CD14-positive monocyte (primary cell): ENCODE results near the gene ABHD12. TPM values are rescaled to one million over a fixed set of nuclear protein-coding genes. Genes with fewer than 3 reads are reported as not detected.
A peak's percentile ranks its signal among the peaks of the same experiment; 100 is the strongest.

Source experiments
- DNase-seq, 3 donors: peaks; one replicate each; pipeline ENCODE4 v3.0.0-alpha.2; 2011 to 2022
- H2AFZ ChIP-seq: 2 replicates; pipeline ENCODE4 v1.6.0; 2012; ENCODE audit warnings: mild to moderate bottlenecking, low read depth, low read length, inconsistent platforms; ENCODE audit not compliant: insufficient read depth, poor library complexity, severe bottlenecking
- H3K27ac ChIP-seq, 2 donors: 1 replicate in 1 of 2; 2 replicates in 1 of 2; pipeline ENCODE4 v1.5.1; 2012 to 2013; ENCODE audit warnings: low read length in 2 of 2, control low read depth in 1 of 2, inconsistent platforms in 1 of 2, low read depth in 1 of 2, mild to moderate bottlenecking in 1 of 2
- H3K27me3 ChIP-seq, 2 donors: one replicate each; pipeline versions ENCODE4 v1.6.0 to v1.6.1; 2011 to 2013; ENCODE audit warnings: low read length in 2 of 2; ENCODE audit not compliant: control insufficient read depth in 2 of 2, insufficient read depth in 2 of 2
- H3K36me3 ChIP-seq, 2 donors: replicated peaks in 1 of 2; 1 replicate in 1 of 2; 2 replicates in 1 of 2; pipeline versions ENCODE4 v1.5.1 to v1.6.1; 2012 to 2013; ENCODE audit warnings: low read length in 2 of 2, control low read depth in 1 of 2, inconsistent platforms in 1 of 2, mild to moderate bottlenecking in 1 of 2; ENCODE audit not compliant: insufficient read depth in 2 of 2, control insufficient read depth in 1 of 2
- H3K4me1 ChIP-seq, 2 donors: 1 replicate in 1 of 2; 2 replicates in 1 of 2; pipeline versions ENCODE4 v1.5.1 to v1.6.1; 2012 to 2013; ENCODE audit warnings: low read length in 2 of 2, control low read depth in 1 of 2, inconsistent platforms in 1 of 2, mild to moderate bottlenecking in 1 of 2, moderate library complexity in 1 of 2; ENCODE audit not compliant: insufficient read depth in 2 of 2, control insufficient read depth in 1 of 2
- H3K4me2 ChIP-seq: replicated peaks from 2 replicates; pipeline ENCODE3; 2012; ENCODE audit warnings: low read length, moderate library complexity, mild to moderate bottlenecking; ENCODE audit not compliant: poor library complexity, severe bottlenecking; ENCODE audit errors: extremely low read depth
- H3K4me3 ChIP-seq, 3 experiments: fragments of 200-600 bp in 1 of 3; sonication (generic) in 1 of 3; replicated peaks in 1 of 3; 1 replicate in 2 of 3; 2 replicates in 1 of 3; pipeline ENCODE4 v1.5.1; 2011 to 2013; ENCODE audit warnings: low read length in 3 of 3, mild to moderate bottlenecking in 3 of 3, control low read depth in 2 of 3, low read depth in 2 of 3, inconsistent platforms in 1 of 3, moderate library complexity in 1 of 3
- H3K79me2 ChIP-seq: 2 replicates; pipeline ENCODE4 v1.6.0; 2012; ENCODE audit warnings: mild to moderate bottlenecking, control low read depth, inconsistent platforms, low read length, moderate library complexity; ENCODE audit not compliant: insufficient read depth
- H3K9ac ChIP-seq: 2 replicates; pipeline ENCODE4 v1.6.0; 2017; ENCODE audit warnings: low read length, mild to moderate bottlenecking; ENCODE audit not compliant: insufficient read depth, poor library complexity, severe bottlenecking
- H3K9me3 ChIP-seq, 2 donors: replicated peaks in 1 of 2; 1 replicate in 1 of 2; 2 replicates in 1 of 2; pipeline versions ENCODE4 v1.5.1 to v1.6.1; 2012 to 2013; ENCODE audit warnings: low read length in 2 of 2, control low read depth in 1 of 2; ENCODE audit not compliant: control insufficient read depth in 1 of 2, insufficient read depth in 1 of 2
- H4K20me1 ChIP-seq: 2 replicates; pipeline ENCODE4 v1.6.0; 2012; ENCODE audit warnings: mild to moderate bottlenecking, low read length, control low read depth, moderate library complexity; ENCODE audit not compliant: insufficient read depth
- H3K27ac Mint-ChIP-seq, 7 donors: one replicate each; pipeline ENCODE4 v1.8.0; 2020; ENCODE audit warnings: mild to moderate bottlenecking in 7 of 7, mixed read lengths in 7 of 7, moderate library complexity in 6 of 7, inconsistent platforms in 2 of 7
- H3K27me3 Mint-ChIP-seq, 3 donors: one replicate each; pipeline ENCODE4 v1.8.0; 2021 to 2022; ENCODE audit warnings: low read depth in 3 of 3, mild to moderate bottlenecking in 3 of 3, mixed read lengths in 3 of 3, moderate library complexity in 3 of 3, inconsistent platforms in 1 of 3
- H3K36me3 Mint-ChIP-seq, 2 donors: one replicate each; pipeline ENCODE4 v1.8.0; 2020; ENCODE audit warnings: mixed read lengths in 2 of 2, inconsistent platforms in 1 of 2, mild to moderate bottlenecking in 1 of 2
- H3K4me1 Mint-ChIP-seq: one replicate; pipeline ENCODE4 v1.8.0; 2020; ENCODE audit warnings: mild to moderate bottlenecking, mixed read lengths
- H3K4me3 Mint-ChIP-seq, 2 donors: one replicate each; pipeline ENCODE4 v1.8.0; 2020; ENCODE audit warnings: mild to moderate bottlenecking in 2 of 2, mixed read lengths in 2 of 2, moderate library complexity in 1 of 2
- H3K9me3 Mint-ChIP-seq, 7 donors: one replicate each; pipeline ENCODE4 v1.8.0; 2020 to 2022; ENCODE audit warnings: mixed read lengths in 7 of 7, mild to moderate bottlenecking in 6 of 7, moderate library complexity in 6 of 7, inconsistent platforms in 2 of 7
- WGBS: methylation state at CpG from one replicate; pipeline ENCODE4 v1.1.5; 2013; ENCODE audit warnings: missing lambda C conversion rate; ENCODE audit not compliant: insufficient coverage; 5-methylcytosine and 5-hydroxymethylcytosine counted together
- intact Hi-C, 2 donors: fragments of 100-400 bp; cut with micrococcal nuclease; formaldehyde crosslinking; loops; one replicate each; pipeline versions ENCODE4 v1.15.0 to v1.15.1; 2023
- polyA plus RNA-seq, 3 donors: library from polyadenylated mRNA; depleted of rRNA in 1 of 3; unstranded in 2 of 3; stranded (reverse) in 1 of 3; fragments of 300-500 nt in 2 of 3; fragments of >200 nt in 1 of 3; fragmentation: Illumina TruSeq in 2 of 3; gene quantifications; 1 replicate in 2 of 3; 2 replicates in 1 of 3; pipeline ENCODE4 v1.2.3, GENCODE V29; 2012 to 2021
- TF ChIP-seq, protein P1 (sequence below): fragments of 200-600 bp; IDR thresholded peaks from one replicate; pipeline ENCODE4 v1.8.0; 2022; ENCODE audit warnings: antibody characterized with exemption, mild to moderate bottlenecking

Gene ABHD12
- polyA plus RNA-seq, 3 donors = 20.3 to 34.5 (median 32.1) TPM

DNA sequence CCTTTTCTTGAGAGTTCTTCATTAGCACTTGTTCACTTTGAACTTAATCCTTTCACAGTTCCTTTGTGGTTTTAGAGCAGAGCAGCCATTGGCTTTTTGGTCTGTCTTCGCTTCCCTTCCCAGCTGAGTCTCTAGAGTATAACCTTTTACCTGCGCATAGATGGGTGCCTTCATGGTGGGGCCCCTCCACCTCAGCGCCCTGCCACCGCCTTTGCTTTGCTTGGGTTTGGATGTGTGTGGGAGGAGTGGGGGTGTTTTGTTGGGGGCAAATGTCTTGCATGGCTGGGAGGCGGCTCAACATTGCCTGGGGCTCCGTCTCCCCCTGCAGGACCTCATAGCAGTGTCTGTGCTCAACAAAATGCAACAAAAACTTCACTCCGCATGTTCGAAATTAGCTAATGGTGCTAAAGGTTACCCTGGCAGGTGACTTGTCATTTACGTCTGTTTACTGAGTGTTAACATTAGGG lies 130.8 kb downstream of the ABHD12 start:
- TF ChIP-seq, protein P1, sequence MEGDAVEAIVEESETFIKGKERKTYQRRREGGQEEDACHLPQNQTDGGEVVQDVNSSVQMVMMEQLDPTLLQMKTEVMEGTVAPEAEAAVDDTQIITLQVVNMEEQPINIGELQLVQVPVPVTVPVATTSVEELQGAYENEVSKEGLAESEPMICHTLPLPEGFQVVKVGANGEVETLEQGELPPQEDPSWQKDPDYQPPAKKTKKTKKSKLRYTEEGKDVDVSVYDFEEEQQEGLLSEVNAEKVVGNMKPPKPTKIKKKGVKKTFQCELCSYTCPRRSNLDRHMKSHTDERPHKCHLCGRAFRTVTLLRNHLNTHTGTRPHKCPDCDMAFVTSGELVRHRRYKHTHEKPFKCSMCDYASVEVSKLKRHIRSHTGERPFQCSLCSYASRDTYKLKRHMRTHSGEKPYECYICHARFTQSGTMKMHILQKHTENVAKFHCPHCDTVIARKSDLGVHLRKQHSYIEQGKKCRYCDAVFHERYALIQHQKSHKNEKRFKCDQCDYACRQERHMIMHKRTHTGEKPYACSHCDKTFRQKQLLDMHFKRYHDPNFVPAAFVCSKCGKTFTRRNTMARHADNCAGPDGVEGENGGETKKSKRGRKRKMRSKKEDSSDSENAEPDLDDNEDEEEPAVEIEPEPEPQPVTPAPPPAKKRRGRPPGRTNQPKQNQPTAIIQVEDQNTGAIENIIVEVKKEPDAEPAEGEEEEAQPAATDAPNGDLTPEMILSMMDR = no peak
- Histone ChIP-seq H4K20me1 (peaks cover 48% of the 10 kb centered on the region), H3K4me2 (no peak overlapping the region), H2AFZ (no peak overlapping the region), H3K9me3 (no peaks in the 10 kb centered on the region), H3K4me3 (no peak overlapping the region), H3K36me3 (peaks cover 25 to 41% of the 10 kb centered on the region in 2 donors), H3K4me1 (no peaks in the 10 kb centered on the region), H3K27ac (no peak overlapping the region), H3K27me3 (no peaks in the 10 kb centered on the region), H3K79me2 (peaks cover 38% of the 10 kb centered on the region), H3K9ac (no peak overlapping the region)
- Mint-ChIP-seq H3K27ac (peak overlapping the region in 1 of 7 donors; percentile 57), H3K4me3 (no peak overlapping the region), H3K4me1 (peaks cover 2% of the 10 kb centered on the region), H3K27me3 (no peaks in the 10 kb centered on the region), H3K36me3 (peaks cover 37 to 58% of the 10 kb centered on the region in 2 donors), H3K9me3 (peaks cover 2 to 14% (median 6%) of the 10 kb centered on the region in 7 donors)
- no peak for DNase-seq
- intact Hi-C loops = no loop called here
- 100% methylated on average over 3 of the region's 9 CpGs for WGBS

DNA sequence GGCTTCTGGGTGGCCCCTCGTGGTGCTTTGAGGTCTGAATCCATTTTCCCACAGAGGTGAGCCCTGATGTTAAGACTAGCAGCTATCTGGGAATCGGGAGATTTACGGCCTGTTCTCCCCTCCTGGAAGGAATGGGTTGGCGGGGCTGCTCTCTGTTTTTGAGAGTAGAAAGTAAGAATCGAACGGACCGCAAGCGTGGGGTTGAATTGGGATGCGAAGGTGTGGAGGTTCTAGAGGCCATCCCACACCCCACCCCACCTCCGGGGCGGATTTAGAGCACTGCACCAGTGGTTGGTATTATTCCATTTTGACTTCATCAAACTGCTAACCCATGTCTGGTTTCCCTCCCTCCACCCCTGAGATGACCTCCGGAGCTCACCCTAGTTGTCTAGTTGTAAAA lies 131.3 kb downstream of the ABHD12 start:
- Mint-ChIP-seq H3K27me3 (no peaks in the 10 kb centered on the region), H3K9me3 (peaks cover 2 to 14% (median 6%) of the 10 kb centered on the region in 7 donors), H3K4me1 (peaks cover 2% of the 10 kb centered on the region), H3K36me3 (peaks cover 37 to 58% of the 10 kb centered on the region in 2 donors), H3K4me3 (no peak overlapping the region), H3K27ac (peak overlapping the region in 1 of 7 donors; percentile 48)
- Histone ChIP-seq H3K4me3 (no peak overlapping the region), H4K20me1 (peaks cover 52% of the 10 kb centered on the region), H3K9ac (no peak overlapping the region), H3K9me3 (no peaks in the 10 kb centered on the region), H3K27me3 (no peaks in the 10 kb centered on the region), H3K27ac (no peak overlapping the region), H3K4me2 (no peak overlapping the region), H3K36me3 (peaks cover 26 to 44% of the 10 kb centered on the region in 2 donors), H3K79me2 (peaks cover 42% of the 10 kb centered on the region), H3K4me1 (no peaks in the 10 kb centered on the region), H2AFZ (no peak overlapping the region)
- TF ChIP-seq, protein P1 = no peak
- intact Hi-C loops = no loop called here
- whole genome bisulfite sequencing = 92% methylated on average over 2 of the region's 12 CpGs
- DNase-seq = no peak
